H7 (cell line): Measurements from ENCODE around the gene CFAP99. TPM values are rescaled to one million over a fixed set of nuclear protein-coding genes. Genes with fewer than 3 reads are reported as not detected.

Experiments used
- DNase-seq: peaks from one replicate; pipeline ENCODE4 v3.0.0; 2012
- H3K27me3 ChIP-seq: 2 replicates; pipeline ENCODE4 v1.6.0; 2011; ENCODE audit warnings: mild to moderate bottlenecking, low read length; ENCODE audit not compliant: control insufficient read depth, insufficient read depth
- H3K36me3 ChIP-seq: replicated peaks from 2 replicates; pipeline ENCODE4 v1.5.1; 2011; ENCODE audit warnings: low read length; ENCODE audit not compliant: control insufficient read depth, insufficient read depth
- H3K4me3 ChIP-seq: 2 replicates; pipeline ENCODE4 v1.5.1; 2011; ENCODE audit warnings: low read depth, mild to moderate bottlenecking, control low read depth, low read length, moderate library complexity; ENCODE audit not compliant: insufficient read depth
- total RNA-seq: library from RNA; depleted of rRNA; stranded (reverse); fragments of >200 nt; shearing (Covaris generic); gene quantifications from 2 replicates; pipeline ENCODE4 v1.2.3, GENCODE V29; 2014

CFAP99 gene
- total RNA-seq, 1 experiment from 2014 or later, result not detected

DNA sequence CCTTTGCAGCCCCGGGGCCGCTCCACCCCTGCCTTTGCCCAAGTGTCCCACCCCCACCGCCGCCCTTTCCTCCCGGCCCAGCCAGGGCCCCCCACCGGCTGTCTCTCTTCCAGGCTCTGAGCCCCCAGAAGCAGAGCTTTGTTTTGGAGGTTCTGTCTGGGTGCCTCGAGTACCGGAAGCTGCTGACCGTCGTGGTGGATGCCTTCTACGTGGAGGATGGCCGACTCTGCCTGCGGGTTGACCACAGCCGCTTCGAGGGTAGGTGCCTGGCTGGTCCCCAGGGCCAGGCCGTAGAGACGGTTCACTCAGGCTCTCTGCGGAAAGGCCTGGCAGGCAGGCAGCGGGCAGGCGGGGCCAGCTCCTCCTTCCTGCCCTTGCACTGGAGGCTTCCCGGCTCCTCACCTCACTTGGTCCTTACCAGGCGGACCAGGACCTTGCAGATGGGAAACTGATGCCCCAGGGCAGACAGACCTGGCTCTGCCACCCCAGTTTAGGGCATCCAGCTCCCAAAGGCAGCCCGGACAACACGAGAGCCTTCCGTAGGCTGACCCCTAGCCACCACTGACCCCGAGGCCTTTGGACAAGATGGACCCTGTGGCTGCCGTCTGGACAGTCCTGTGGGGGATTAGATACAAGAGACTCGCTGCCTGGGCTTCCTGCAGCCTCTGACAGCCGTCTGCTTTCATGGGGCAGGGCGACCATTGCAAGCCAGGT is 18.2 kb downstream of the CFAP99 start:
- no peaks in the 10 kb centered on the region for H3K27me3 ChIP-seq
- no peak overlapping the region for H3K4me3 ChIP-seq
- DNase-seq, result no peak
- H3K36me3 ChIP-seq, result no peaks in the 10 kb centered on the region

DNA sequence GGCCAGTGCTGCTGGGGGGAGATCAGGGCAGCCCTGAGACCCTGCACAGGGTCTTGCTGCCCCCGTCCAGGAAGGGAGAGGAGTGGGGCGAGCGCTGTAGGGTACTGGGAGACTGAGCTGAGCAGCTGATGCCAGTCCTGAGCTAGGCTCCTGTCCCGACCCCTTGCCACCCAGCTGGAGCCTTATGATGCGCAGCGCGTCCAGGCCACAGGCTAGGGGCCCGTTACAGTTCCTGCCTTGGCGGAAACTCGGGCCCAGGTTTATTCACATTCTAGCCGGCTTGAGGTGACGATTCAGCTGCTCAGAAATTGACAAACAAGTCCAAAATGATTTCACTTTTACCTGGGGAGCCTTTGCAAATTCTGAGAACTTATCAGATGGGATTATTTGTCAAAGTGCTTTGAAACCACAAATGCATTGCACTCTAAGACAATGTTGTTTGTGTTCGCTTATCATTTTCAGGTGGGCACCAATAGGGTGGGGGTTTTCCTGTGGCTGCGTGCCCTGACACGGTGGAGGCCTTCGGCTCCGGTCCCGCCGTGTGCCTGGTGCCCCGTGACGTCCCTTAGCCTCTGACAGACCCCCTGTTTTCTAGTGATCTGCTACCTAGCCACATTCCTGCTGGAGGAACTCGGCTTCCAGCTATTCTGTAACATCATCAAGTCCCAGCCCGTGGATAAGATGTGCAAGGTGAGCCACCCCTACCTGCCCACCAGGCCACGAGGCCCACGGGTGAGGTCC is 18.9 kb downstream of the CFAP99 start:
- no peak overlapping the region for H3K4me3 ChIP-seq
- no peaks in the 10 kb centered on the region for H3K36me3 ChIP-seq
- DNase-seq, result no peak
- H3K27me3 ChIP-seq, result no peaks in the 10 kb centered on the region

DNA sequence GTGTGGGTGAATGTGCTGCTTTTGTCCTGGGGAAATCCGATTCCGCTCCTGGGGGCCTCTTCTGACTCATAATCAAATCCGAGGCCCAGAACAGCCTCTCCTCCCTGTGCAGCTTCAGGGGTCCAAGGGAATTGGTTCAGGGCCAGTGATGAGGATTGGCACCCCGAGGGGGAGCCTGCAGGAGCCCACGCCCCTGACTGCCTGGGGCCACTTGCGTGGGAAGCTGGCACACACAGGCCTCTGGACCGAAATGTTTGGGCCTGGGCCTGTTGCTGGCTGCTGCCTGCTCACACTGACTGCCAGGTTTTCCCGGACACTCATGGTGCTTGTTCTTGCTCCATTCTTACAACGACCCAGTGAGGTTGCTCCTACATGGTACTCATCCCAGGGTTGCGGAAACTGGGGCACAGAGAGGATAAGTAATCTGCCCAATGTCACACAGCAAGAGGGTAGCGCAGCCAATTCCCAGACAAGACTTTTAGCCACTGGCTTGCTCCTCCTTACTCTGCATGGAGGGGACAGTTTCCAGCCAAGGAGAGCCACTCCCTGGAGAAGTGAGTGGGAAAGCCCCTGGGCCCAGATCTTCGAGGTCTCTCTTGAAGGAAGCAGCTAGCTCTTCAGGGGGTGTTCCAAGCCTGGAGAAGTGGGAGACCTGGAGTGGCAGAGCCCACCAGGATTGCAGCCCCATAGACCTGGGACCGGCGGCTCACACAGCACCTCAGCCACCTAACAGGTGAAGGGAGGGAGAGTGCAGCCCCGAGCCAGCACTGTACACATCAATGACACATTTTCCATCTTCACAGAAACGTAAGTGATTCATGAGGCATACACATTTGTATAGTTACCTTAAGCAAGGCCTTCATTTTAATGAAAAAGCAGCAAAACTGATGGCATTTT is 20.3 kb downstream of the CFAP99 start:
- Histone ChIP-seq H3K4me3 (no peak overlapping the region), H3K27me3 (no peaks in the 10 kb centered on the region), H3K36me3 (no peaks in the 10 kb centered on the region)
- DNase-seq, result no peak

DNA sequence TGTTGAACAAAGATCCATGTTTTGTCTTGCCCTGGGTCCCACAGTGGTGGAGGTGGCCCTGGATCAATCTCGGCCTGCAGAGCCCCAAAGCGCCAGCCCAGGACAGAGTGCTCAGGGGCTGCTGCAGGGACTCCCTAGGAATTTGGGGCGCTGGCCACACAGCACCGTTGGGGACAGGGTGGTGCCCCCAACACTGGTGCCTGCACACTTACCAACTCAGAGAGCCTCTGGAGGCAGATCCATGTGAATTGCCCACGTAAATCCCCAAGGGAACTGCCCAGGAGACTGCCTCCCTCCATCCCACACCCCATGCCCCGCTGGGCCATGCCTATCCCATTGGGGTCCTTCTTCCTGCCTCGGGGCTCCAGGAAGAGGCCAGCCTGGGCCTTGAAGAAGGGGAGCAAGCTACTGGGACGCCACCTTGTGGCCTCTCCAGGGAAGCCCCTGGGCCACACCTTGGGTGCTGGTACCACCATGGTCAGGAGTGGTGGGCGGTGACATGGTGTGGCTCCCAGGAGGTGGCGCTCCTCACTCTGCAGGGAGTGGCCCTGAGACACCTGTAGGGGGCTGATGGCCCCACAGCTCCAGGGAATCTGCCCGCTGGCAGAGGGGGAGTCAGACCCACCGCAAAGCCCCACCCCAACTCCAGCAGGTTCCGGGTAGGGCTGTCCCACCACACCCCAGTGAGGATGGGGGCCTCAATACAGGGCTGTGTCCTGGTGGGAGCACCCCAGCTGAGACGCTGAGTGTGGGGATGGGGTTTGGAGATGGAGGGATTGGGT is 22.8 kb downstream of the CFAP99 start:
- H3K4me3 ChIP-seq, result no peak overlapping the region; the same call in 1 of the 2 replicates
- H3K27me3 ChIP-seq, result no peaks in the 10 kb centered on the region
- peak; percentile 97 for DNase-seq
- no peaks in the 10 kb centered on the region for H3K36me3 ChIP-seq

DNA sequence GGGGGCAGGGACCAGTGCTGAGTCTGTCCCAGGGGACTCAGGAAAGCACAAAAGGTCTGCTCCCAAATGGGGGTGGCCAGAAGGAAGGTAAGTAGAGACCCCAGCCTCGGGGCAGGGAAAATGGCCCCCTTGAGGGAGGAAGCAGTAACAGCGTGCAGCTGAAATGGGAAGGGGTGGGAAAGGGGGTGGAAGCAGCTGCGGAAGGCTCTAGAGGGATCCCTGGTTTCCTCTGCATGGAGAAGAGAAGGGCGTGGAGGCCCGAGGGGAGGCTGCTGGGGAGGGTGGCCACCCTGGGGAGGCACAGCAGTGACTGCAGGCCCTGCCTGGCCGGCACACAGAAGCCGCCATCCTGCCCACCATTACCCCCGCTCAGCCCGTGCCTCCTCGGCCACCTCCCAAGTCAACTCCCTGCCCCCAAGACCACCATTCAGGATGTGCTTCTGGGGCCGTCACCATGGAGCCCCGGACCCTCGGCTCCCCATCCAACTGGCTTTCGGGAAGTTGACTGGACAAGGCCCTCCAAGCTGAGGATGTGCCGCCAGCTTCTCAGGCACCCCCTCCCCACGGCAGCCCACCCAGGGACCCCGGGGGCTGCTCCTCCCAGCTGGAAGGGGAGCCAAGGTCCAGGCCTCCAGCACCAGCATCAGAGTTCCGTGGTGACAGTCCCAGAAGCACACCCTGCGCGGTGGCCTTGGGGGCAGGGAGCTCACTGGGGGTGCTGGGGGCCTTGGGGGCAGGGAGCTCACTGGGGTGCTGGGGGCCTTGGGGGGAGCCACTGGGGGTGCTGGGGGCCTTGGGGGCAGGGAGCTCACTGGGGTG is 23.6 kb downstream of the CFAP99 start:
- no peaks in the 10 kb centered on the region for H3K36me3 ChIP-seq
- no peak overlapping the region; the same call in 1 of the 2 replicates for H3K4me3 ChIP-seq
- peak; percentile 91 for DNase-seq
- H3K27me3 ChIP-seq, result no peaks in the 10 kb centered on the region

DNA sequence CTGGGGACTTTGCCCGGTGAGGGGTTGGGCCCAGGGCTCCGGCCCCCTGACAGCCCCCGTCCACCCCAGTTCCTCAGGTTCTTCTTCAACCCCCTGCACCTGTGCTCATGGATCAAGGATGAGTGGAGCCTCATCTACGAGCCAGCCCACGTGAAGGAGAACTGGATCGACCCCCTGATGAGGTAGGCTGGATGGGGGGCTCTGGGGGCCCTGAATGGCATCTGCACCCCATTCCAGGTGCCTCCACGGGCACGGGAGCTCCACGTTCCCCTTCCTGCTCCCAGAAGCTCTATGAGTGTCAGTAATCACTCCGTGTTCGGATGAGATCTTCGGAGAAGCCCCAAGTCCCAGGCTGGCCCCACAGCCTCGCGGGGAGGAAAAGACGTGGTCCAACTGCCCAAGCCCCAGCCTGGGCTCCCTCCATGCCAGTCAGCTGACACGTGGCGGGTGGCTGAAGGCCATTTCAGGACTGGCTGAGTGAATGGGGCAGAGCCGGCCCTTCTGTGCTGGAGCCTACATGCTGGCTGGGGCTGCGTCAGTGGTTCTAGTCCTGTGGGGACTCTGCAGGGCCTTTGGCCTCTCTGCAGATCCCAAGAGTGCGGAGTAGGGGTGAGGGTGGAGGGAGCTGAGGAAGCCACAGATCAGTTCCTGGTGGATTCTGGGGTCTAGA is 24.4 kb downstream of the CFAP99 start:
- no peaks in the 10 kb centered on the region for H3K36me3 ChIP-seq
- no peak for DNase-seq
- H3K27me3 ChIP-seq, result no peaks in the 10 kb centered on the region

DNA sequence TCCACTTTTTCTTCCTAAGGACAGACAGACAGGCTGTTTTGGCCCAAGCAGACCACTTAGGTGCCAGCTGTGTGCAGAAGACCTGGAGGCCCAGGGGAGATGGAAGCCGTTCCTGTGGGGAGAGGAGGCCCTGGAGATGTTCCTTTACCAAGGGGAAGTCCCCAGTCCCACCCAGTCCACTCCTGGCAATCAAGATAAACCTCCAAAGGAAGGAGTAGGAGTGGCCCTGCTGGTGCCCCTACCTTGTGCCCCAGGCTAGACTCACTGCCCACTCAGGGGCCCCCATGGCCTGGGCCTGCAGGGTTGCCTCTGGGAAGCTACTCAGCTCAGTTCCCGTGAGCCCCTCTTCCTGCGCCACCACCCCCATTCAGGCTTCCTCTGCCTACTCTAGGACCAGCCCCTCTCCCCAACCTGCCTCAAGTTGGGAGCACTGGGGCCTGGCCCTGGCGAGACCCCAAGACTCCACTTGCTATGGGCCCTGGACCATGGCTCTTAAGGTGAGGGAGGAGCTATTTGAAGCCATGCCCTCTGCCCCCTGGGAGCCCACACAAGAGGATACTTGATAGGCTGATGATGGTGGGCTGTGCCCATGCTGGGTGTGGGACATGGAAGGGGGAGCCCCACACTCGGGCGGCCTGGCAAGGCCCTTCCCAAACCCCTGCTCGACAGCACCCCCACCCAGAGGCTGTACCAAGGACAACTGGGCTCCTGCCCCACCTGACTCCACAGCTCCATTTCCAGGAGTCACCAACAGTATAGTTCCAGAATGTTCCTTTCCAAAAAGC is 25.4 kb downstream of the CFAP99 start:
- Histone ChIP-seq H3K4me3 (no peak overlapping the region), H3K36me3 (no peaks in the 10 kb centered on the region)

More for the DNA sequence above, 24.4 kb downstream of the CFAP99 start:
- no peak overlapping the region for H3K4me3 ChIP-seq

DNA sequence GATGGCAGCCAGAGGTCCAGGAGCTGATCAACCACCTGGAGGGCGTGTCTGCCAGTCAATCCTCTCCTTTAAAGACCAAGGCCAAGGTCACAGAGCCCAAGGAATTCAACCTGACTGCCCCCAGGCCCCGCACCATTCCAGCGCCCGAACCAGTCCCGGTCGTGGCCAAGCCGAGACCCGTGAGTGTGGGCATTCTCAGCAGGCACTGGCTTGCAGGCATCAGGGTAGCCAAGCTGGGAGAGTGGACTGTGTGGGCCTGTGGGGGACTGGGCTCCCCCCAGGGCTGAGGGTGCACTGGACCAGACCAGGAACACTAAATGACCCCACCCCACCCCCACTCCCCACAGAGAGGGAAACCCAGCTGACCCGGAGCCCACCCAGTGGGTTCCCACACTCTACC is 26.4 kb downstream of the CFAP99 start:
- no peaks in the 10 kb centered on the region for H3K27me3 ChIP-seq
- no peaks in the 10 kb centered on the region for H3K36me3 ChIP-seq
- DNase-seq, result no peak
- H3K4me3 ChIP-seq, result no peak overlapping the region

More for the DNA sequence above, 25.4 kb downstream of the CFAP99 start:
- no peak for DNase-seq
- no peaks in the 10 kb centered on the region for H3K27me3 ChIP-seq

DNA sequence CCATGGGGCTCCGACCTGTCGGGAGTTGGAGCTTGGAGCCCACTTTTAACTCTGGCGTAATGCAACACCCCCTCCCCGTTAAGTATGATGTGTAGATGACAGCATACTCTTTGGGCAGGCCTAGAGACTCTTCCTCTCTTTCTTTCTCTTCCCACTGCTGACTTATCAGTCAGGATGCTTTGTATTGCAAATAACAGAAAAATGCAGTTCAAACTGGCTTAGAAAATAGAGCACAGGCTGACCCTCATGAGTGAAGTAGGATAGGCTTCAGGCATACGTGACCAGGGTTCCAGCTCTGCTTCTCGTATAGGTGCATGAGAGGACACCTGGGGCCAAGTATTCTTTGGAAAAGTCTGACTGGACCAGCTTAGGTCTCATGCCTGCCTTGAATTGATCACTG is 26.8 kb downstream of the CFAP99 start:
- no peak for DNase-seq
- Histone ChIP-seq H3K4me3 (no peak overlapping the region), H3K36me3 (no peaks in the 10 kb centered on the region), H3K27me3 (no peaks in the 10 kb centered on the region)

DNA sequence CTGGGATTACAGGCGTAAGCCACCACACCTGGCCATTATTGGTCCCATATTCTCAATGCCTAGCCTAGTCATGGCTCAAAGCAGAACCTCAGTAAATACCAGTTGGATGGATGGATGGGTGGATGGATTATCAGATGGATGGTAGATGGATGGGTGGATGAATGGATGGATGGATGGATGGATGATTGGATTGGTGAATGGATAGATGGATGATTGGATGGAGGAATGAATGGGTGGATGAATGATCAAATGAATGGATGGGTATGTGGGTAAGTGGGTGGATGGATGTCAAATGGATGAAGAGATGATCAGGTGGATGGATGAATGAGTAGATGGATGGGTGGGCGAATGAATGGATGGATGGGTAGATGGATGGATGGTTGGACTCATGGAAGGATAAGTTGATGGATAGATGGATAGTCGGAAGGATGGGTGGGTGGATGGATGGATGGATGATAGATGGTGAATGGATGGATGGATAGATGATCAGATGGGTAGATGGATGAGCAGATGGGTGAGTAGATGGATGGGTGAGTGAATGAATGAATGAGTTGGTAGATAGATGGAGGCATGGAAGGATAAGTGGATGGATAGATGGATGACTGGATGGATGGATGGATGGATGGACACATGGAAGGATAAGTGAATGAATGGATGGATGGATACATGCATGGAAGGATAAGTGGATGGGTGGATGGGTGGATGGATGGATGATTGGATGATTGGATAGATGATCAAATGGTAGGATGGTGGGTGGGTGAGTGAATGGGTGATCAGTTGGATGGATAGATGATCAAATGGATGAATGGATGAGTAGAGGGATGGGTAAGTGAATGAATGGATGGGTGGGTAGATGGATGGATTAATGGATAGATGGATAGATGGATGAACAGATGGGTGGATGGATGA is 28.2 kb downstream of the CFAP99 start:
- DNase-seq, result no peak
- Histone ChIP-seq H3K27me3 (no peaks in the 10 kb centered on the region), H3K4me3 (no peak overlapping the region), H3K36me3 (no peaks in the 10 kb centered on the region)

DNA sequence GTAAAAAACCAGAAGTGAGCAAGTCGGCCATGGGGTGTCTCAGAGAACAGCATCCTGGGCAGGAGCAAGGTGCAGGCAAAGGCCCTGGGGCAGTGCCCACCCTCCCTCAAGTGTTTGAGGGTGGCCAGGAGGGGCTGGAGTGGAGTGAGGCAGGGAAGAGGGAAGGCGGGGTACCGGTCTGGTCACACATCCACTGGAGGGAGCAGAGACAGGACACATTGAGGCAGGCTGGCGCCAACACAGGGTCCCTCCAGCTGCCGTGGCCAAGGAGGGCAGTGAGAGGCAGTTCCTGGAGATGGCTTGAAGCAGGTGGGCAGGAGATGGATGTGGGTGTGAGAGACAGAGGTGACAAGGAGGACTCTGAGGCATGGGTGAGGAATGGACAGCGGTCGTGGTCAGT is 29.8 kb downstream of the CFAP99 start:
- no peaks in the 10 kb centered on the region for H3K27me3 ChIP-seq
- H3K36me3 ChIP-seq, result no peaks in the 10 kb centered on the region
- no peak for DNase-seq
- no peak overlapping the region for H3K4me3 ChIP-seq

DNA sequence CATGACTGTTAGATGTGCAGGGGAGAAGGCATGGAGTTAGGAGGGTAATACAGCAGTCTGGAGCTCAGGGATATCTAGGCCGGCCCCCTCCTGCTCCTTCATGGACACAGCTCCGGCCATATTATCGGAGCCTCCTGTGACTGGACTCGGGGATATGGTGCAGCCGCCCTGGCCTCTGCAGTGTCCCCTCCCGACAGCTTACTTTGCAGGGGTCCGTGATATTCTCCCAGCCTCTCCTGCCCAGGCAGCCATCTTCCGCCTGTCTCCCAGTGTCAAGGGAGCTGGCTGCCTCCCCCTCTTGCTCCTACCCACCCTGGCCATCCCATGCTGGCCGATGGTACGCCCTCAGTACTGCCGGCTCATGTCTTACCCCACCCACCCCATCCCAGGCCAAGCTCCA is 30.3 kb downstream of the CFAP99 start:
- Histone ChIP-seq H3K4me3 (no peak overlapping the region), H3K36me3 (no peaks in the 10 kb centered on the region), H3K27me3 (no peaks in the 10 kb centered on the region)
- peak; percentile 48 for DNase-seq
